HK-2 (cell line): ENCODE measurements around the gene MIER2.

ENCODE experiments used
- DNase-seq: peaks from one replicate; pipeline ENCODE4 v3.0.0-alpha.2; 2018; ENCODE audit not compliant: unreplicated experiment

The MIER2 gene

DNA sequence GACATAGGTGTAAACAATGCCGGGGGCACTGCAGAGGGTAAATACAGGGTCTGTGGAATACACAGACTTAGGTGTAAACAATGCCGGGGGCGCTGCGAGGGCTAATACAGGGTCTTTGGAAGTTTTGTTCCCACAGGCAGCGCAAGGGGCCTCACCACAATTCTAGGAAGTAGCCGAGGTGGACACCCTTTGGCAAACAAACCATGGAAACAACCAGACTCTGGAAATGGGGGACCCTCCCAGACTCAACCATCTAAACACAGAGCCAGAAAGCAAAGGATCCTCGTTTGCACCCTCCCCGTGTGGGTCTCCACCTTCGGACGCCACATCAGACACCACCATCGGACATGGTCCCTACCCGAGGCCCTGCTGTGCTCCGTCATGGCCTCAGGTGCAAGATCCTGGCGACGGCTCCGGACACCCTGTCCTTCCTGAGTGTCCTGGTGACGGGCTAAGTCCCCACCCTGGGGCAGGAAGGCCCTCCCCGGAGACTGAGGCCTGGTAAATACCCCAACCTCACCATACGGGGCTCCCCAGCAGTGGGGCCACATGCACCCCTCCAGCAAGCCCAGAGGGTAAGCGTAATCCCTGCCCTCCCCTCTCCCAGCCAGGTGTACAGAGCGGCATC is 36.7 kb downstream of the MIER2 start:
- DNase-seq: no peak

DNA sequence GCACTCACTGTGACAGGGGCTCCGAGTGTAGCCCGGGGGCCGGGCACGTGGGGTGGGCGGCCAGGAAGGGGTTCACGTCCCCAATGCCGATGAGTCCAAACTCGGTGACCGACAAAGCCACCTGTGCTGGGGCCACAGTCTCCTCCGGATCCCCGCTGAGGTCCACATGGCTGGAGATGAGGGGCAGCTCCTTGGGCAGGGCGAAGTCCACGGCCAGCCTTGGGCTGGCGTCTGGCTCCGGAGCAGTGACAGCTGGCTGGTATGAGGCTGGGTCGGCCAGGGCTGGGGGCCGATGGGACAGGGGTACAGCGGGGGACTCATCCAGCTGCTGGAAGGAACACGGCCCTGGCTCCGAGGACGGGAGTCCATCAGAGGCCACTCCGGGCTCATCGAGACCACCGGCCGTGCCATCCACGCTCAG is 37.5 kb downstream of the MIER2 start:
- DNase-seq: no peak

DNA sequence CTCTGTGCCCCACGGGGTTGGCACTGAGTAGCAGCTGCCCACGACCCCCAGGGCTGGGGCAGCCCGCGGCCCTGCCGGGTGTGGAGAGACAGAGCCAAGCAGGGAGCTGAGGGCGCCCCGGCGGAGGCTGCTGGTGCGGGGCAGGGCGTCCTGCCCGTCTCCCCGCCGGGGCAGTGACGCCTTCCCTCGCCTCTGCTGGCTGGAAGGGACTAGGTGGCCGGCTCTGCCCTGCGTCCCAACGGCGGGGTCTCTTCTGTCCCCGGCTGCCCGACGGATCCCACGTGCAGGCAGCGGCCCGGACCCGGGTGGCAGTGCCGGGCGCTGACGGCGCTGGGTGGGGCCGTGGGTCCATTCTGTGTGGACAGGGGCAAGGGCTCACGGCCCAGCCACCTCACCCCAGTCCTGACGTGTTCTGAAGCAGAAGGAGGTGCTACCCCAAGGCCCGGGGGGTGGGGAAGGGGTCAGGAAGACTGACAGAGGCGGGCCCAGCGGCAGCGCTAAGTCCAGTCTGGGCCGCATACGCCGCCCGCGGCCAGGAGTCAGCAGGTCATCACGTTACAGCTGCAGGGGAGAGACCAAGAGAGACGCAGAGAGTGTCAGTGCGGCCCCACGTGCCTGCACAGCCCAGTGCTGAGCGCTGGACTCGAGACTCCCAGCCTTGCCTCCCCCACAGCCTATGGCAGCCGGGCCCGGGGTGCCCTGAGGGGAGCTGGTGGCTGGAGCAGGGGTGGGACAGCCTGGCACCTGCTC is 38.3 kb downstream of the MIER2 start:
- DNase-seq: no peak

DNA sequence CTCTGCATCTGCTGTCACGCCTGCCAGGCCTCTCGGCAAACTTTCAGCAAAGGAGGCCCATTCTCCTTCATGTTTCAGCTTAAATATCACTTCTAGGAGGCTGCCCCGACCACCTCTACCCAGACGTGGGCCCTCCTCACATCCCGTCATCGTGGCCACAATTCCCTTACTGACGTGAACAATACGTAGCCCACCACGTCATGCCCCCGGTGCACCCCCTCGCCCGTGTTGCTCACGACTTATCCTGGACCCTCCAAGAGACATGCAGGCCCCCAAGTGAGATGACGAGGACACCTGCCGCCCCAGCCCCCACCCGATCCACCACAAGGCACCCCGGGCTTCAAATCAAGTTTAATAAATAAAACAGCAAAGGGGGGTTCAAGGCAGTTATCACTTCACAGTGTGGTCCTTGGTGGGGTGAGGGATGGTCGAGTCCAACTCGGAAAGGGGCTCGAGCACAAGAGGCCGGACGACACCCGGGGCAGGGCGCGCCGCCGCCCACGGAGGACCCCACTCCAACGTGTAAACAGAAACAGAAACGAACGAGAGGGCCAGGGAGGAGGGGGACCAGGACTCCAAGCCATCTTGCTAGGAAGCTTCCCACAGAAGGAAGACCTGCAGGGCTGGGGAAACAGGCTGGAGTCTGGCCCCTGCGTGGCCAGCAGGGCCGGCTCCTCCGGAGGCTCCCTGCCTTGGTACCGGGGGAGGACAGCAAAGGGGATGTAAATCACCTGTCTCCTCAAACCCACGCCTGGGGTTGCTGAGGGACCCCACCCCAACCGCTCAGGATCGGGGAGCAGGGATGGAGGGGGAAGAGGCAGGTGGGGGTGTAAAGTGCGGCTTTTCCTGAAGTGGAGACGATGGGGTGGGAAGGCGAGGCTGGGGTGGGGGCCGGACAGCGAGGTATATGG is 39.1 kb downstream of the MIER2 start:
- DNase-seq: no peak

DNA sequence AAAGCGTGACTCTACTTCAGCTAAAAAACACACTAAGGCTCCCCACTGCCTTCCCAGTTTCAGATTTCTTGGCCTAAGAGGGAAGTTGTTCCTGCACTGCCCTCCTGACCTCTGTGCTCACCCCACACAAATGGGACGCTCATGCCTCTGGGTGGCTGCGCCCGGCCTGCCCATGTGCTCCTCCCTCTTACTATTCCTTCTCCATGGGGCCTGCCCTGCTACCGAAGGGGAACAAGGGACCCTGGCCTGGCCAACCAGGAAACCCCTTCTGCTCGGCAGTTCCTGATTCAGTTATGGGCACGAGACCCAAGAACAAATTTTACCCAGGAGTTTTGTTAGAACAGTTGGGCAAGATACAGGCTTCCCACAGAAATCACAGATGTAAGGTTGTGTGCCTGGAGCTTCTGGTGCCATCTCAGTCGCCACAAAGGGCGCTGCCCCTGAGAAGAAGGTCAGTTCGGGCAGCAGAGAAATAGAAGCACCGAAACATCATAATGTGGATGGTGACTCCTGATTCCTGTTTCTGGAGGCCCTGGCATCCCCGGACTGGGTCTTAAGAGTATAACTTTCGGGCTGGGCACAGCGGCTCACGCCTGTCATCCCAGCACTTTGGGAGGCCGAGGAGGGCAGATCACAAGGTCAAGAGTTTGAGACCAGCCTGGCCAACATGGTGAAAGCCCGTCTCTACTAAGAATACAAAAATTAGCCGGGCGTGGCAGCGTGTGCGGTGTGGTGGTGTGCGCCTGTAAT is 47.9 kb downstream of the MIER2 start:
- DNase-seq: no peak

DNA sequence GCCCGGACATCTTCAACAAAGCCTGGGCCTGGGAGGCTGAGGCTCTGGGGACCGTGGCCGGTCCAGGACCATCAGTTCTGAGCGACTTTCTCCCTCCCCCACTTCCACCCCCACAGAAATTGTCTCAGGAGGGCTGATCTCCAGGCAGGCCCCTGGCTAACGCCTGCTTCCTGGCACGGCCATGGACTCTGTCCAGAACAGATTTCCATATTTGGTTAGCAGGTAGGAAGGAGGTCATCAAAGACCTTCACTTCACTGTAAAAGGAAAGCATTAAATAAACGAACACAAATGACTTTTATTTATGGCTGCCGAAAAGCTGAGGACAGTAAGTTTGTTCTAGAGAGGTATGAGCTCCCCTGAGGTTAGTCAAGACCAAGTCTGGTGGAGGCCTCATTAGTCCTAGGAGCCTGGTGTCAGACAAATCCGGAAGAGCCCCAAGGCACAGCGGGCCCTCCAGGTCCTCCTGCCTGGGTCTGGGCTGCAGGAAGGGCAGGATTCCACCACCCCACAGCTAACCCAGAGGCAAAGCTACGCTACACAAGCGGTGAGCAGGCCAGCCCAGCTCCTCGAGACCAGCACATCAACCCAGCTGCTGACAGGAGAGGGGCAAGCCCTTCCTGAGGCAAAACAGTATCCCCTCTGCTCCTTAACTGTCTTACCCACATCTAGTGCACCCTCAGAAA is 48.8 kb downstream of the MIER2 start:
- no peak for DNase-seq

DNA sequence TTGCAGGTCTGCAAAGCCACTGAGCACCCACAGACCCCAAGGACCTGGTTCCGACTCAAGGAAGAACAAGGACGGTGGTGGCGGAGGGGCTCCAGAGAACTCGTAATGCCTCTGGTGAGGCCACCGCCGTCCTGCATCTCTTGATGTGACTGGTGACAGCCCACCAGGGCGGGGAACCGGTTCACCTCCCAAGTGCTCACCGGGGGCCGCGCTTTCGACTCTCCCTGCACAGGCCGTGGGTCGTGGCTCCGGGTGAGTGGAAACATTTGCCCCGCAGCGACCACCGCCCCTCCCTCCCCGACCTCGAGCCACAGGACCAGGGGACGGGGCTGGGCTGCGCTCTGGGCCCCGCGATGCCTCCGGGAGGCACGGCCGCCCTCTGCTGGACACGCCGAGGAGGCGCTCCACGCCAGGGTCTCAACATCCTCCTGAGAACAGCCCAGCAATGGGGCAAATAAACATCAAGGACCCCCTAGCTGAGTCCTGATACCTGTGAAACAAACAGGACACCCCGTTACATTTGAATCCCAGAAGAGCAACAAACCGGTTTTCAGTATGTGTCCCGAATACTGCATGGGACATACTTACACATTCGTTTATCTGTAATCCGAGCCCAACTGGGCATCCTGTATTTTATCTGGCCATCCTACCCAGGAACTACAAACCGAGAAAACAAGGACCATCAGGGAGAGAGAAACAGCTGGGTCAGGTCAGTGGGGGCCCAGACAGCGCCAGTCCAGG is 49.5 kb downstream of the MIER2 start:
- no peak for DNase-seq

DNA sequence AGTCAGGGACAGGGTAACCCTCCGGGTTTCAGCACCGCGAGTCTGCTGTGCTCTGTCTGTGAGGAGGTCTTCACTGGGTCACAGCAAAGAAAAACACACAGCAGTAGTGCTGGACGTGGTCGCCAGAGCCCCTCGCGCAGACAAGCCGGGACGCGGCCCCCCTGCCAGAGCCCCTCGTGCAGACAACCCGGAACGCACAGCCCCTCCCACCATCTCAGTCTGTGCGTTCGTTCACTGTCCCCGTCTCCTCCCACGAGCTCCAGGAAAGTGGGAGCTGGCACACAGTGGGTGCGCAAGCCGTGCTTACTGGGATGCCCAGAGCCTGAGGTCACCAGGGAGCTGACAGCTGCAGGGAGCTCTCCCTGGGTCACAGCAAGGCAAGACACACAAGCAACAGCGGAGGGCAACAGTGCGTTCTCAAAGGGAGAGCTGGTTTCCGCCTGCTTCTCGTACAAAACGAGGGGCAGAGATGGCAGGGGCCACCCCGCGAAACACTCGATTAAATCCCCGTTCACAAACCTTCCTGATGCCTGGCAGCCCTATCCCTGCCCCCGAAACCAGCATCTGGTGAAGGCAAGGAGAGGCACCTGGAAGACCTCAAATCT is 50.2 kb downstream of the MIER2 start:
- DNase-seq: no peak

DNA sequence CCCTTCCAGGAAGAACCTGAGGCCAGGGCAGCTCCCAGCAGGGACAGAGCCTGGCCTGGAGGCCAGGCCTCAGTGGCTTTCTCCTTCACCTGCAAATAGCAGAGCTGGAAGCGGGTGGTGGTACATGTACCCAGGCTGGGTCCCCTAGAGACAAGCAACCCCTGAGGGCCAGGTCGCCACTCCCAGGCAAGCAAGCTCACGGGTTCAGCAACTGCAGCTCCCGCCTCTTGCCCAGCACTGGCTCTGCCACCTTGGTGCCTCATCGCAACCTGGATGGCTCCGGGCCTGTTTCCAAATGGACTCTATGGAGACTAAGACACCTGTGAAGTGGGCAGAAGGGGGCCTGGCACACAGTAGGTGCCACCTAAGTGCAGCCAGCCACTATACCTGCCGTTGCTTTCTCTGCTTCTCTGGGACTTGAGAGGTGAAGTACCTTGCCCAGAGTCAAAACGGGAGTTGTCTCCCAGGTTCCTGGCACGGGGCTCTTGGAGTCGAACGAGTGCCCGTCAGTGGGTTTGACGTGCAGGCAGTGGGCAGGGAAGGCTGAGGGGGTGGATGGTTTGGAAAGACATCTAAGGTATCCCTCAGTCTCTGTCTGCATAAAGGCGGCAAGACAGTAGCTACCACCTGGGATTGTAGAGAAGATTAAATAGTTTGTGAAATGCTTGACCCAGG is 51.0 kb downstream of the MIER2 start:
- DNase-seq: no peak

DNA sequence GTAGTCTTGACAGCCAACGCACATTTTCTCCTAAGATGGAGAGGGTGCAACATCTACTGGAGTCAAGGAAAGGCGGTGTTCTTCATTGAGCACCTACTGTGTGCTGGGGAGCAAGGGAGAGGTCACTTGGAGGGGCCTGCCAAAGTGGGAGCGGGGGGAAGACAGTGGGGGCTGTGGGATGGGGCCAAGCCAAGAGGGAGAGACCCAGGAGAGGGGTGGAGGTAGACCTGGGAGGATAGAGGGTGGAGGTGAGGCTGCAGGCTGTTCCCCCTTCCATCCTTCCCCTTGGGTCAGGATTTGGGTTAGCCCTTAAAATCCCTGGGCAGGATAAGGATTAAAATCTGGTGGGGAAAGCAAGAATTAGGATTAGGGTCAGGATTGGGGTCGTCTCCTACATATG is 51.6 kb downstream of the MIER2 start:
- no peak for DNase-seq

DNA sequence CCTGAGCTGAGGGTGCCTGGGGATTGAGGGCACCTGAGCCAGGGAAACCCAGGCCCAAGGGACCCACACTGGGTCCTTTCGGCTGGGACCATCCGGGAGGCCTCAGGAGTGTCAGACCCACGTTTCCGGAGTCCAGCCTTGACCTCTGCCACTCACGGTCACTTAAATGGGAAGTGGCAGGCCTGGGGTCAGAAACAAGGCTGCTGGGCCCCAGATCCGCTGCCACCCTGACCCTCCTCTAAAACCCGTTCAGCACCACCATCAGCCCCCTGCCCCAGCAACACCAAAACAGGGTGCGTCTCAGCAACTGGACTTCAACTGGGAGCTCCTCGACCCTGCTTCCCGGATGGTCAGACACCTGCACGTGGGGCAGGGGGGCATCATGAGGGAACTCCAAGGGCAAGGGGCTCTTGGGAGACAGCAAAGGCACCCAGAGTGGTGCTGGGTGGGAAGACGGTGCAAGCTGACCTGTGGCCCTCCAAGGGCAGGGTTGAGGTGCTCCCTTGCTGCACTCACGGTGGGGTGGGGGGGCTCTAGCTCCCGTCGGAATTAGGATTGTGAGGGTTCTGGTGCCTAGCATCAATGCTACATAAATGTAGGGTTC is 52.2 kb downstream of the MIER2 start:
- DNase-seq: no peak

DNA sequence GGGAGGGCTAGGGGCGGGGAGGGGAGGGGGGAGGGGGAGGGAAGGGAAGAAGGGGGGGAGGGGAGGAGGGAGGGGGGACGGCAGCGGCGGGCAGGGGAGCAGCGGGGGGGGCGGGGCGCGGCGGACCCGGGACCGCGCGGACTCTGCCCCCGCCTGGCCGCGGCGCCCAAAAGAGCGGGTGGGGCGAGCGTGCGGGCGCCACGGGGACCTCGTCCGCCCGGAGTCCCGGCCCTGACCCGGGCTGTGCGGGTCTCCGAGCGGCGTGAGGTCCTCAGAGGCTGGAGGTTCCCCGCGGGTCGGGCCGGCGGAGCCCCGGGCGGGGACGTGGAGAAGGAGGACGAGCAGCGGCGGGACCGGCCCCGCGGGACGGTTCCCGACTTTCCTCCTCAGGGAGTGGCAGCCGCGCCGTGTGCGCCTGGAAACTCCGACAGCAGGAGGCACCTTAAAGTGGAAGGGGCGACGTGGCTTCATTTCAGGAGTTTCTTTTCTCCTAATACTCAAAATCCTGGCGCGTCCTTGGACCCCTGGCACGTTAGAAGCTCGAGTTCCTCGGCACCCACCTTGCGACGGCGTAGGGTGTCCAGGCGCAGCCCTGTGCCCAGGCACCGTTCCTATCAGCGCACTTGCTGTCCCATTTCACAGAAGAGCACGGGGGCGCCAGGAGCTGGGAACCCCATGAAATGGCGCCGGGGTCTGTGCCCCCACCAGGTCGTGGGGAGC is 52.9 kb downstream of the MIER2 start:
- DNase-seq: no peak

DNA sequence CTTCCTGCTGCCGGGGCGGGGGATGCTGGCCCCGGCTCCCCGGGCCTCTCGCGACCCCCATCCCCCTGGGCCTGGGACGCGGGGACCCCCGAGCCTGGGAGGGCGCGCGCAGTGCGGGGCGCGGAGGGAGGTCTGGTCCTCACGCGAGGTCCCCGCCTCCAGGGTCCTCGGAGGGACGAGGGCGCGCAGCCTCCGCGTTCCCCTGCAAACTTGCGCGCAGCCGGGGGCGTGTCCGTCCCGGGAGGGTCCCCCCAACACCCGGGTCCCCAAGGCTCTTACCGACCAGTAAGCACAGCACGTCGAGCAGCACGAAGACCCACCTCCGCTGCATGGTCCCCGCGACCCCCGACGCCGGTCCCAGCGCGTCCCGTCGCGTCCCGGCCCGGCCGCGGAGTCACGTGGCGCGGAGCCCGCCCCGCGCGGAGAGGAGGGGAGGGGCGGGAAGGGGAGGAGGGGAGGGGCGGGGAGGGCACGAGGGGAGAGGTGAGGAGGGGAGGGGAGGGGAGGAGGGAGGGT is 53.5 kb downstream of the MIER2 start, which contains the start of gene PLPP2:
PLPP2 (minus strand) TSS at position 398 of the 516 bp plus-strand sequence; CDS start at position 331, 67 bp downstream.
- peak; percentile 37 for DNase-seq

DNA sequence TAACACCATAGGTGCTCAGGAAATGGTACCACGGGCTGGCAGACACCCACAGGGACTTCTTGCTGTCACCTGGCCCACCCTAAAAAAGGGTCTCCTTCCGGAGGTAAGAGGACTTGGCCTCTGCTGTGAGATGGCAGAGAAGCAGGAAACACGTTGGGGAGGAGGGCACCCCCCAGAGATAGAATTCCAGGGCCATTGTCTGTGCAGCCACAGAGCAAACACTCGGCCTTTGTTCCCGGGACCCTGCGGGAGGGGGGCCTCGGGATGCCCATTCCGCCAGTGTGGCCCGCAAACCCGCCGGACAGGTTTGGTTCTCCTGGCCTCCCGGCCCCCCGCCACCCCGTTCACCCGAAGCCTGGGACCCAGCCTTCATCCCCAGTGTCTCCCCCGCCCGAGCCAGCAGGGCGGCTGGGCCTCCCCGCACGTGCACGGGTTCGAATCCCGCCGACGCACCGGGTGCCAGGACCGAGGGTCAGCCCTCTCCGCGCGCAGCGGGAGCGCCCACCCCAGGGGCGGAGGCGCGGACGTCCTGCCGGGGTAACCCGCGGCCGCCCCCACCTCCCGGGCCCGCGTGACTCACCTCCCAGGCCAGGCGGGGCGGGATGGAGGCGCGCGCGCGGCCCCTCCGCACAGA is 54.1 kb downstream of the MIER2 start:
- DNase-seq: peak; percentile 51

DNA sequence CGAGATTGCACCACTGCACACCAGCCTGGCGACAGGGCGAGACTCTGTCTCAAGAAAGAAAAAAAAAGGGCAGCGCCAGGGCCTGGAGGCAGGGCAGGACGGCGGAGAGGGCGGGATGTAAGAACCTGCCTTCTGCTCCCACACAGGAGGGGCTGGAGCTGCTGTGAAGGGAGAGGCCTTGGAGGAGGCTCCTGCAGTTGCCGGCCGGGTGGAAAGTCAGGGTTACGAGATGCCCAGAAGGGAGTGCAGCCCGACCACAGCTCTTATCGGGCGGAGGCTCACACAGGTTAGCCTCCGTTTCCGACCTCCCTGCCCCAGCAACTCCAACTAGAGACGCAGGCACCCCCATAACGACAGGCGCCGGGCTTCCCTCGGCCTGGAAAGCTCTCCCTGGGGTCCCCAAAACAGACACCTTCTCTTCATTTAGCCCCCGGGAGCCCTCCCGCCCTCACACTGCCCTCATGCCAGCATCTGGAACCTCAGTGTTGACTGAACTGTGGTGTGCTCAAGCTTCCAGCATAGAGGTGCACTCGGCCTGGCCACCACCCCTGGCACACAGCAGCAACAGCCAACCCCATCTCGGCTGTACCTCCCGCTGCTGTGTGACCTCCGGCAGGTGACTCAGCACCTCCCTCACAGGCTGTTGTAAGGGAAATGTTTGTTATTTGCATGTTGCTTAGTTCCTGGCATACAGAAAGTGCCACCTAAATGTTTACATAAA is 54.8 kb downstream of the MIER2 start:
- DNase-seq: peak; percentile 62

DNA sequence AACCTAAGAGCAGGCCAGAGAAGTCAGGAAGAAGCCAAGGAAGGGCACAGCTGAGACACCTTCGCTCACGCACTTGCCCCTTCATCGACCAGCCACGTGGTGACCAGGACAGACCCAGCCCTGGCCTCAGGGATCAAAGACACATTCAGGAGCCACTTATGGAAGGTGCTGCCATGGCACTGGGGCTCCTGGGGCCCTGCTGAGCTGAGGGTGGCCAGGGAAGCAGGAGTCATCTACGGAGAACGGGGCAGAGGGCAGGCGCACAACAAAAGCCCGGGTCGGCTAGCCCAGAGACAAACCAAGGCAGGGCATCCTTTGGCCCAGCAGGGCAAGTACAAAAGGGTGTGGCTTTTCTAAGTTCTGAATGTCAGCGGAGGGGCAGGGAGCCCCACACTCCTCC is 55.7 kb downstream of the MIER2 start:
- DNase-seq: no peak

DNA sequence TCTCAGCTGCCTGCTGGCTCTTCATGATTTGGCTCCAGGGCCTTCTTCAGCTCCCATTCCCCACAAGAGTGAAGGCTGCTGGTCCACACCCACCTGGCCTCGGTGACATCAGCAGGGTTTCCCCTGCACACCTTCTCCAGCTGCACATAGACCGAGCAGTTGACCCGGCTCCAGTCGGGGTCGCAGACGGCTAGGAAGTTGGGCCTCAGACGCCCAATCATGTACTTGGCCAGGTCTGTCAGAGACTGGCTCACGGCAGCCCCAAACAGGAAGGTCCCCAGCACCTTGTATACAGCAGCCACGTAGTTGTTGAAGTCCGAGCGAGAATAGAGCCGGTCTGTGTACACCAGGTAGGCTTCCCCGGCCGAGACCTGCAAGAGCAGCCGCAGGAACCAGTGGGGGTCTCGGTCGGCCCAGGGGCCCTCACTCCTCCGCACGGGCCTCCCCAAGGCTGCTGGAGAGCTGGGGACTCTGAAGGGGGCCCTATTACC is 57.2 kb downstream of the MIER2 start:
- no peak for DNase-seq
